ENCODE results near the gene ZBTB16. TPM values are rescaled to one million over a fixed set of nuclear protein-coding genes. Genes with fewer than 3 reads are reported as not detected.

ZBTB16 gene
- polyA plus RNA-seq, 3 donors, result 4.1 to 12.3 (median 8.3) TPM

DNA sequence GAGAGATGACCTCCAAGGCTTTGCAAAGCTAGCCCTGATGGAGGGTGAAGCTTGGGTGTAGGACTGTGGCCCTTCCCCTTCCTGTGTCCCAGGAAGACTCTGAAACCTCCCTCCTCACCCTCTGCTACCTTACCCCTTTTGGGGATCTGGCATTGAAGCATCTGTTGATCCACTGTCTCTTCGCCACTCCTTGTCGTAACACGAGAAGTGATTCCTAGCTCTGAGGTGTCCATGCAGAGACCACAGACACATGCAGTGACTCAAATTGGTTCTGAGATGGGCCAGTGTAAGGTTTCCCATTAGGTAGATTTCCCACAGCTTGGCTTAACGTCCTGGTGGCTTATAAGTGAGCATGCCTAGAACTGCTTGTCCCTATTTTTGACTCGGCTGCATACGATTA lies 101.4 kb downstream of the ZBTB16 start:
- peak overlapping the region; percentile 91 to 98 (median 95) for H3K27ac Mint-ChIP-seq
- no peak overlapping the region for H3K9ac ChIP-seq (ENCODE audit: insufficient read depth, low read length, poor library complexity, severe bottlenecking)
- peak overlapping the region; percentile 30 for H2AFZ ChIP-seq (ENCODE audit: insufficient read depth, low read depth, low read length, poor library complexity, severe bottlenecking)

DNA sequence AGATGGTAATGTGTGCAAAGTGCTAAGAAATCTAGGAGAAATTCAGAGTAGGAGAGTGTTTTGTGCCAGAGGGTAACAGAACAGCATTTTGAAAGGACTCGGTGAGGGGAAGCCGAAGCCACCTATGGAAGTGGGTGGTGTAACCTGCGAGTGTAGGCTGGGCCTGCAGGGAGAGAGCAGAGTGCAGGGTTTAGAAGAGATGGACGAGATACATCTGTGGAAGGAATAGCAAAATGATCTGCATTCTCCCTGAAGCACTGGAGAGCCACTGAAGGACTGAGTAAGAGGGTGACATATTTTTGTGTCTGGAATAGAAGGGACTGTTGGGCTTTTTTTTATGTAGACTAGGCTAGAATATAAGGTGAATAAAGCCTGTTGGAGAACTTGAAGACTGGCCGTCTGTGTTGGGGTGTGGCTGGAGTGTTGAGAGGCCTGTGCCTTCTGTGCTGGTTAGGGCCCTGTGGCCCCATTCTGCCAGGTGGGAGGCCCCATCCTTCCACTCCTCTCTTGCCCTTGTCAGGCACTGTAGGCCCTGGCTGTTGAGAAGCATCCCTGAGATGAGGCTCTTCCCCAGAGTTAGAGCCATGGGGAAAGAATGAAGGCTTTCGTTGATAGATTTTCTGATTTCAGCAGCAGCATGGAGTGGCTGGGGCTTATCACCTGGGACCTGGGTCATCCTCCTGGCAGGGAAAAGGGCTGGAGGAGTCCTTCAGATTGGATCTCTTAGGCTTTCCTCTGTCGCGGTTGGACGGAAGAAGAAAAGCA lies 102.2 kb downstream of the ZBTB16 start:
- Histone ChIP-seq H3K4me1 (ENCODE audit: control insufficient read depth in 1 of 2, insufficient read depth in 2 of 2, low read length in 2 of 2) (peaks cover 79 to 98% of the 10 kb centered on the region in 2 donors), H3K9me3 (replicated peaks in 1 of 2; ENCODE audit: control insufficient read depth in 1 of 2, insufficient read depth in 1 of 2, low read length in 2 of 2) (no peaks in the 10 kb centered on the region), H3K9ac (ENCODE audit: insufficient read depth, low read length, poor library complexity, severe bottlenecking) (no peak overlapping the region), H3K36me3 (replicated peaks in 1 of 2; ENCODE audit: control insufficient read depth in 1 of 2, insufficient read depth in 2 of 2, low read length in 2 of 2) (no peaks in the 10 kb centered on the region), H4K20me1 (ENCODE audit: insufficient read depth, low read length) (no peaks in the 10 kb centered on the region), H3K79me2 (ENCODE audit: insufficient read depth, low read length) (peaks cover 2% of the 10 kb centered on the region), H2AFZ (ENCODE audit: insufficient read depth, low read depth, low read length, poor library complexity, severe bottlenecking) (no peak overlapping the region), H3K4me3 (replicated peaks in 1 of 3; ENCODE audit: low read depth in 2 of 3, low read length in 3 of 3) (no peak overlapping the region), H3K27ac (ENCODE audit: low read depth in 1 of 2, low read length in 2 of 2) (peak overlapping the region in 1 of 2 donors; percentile 86), H3K27me3 (ENCODE audit: control insufficient read depth in 2 of 2, insufficient read depth in 2 of 2, low read length in 2 of 2) (no peaks in the 10 kb centered on the region), H3K4me2 (replicated peaks; ENCODE audit: extremely low read depth, low read length, poor library complexity, severe bottlenecking) (no peak overlapping the region)
- Mint-ChIP-seq H3K36me3 (peaks cover 20 to 27% of the 10 kb centered on the region in 2 donors), H3K27ac (peak overlapping the region in 3 of 7 donors; percentile 6 to 88 (median 62)), H3K9me3 (peaks cover 0 to 5% (median 2%) of the 10 kb centered on the region in 7 donors), H3K27me3 (ENCODE audit: low read depth in 3 of 3) (peaks cover 0 to 1% (median 0%) of the 10 kb centered on the region in 3 donors), H3K4me1 (peaks cover 97% of the 10 kb centered on the region), H3K4me3 (no peak overlapping the region)
- intact Hi-C loops (cut with micrococcal nuclease), result loop anchor here in 1 of 2 donors (5.0 kb wide), 1 partner anchor 84 kb away; no protein-coding TSS in a partner anchor
- TF ChIP-seq, protein P1, sequence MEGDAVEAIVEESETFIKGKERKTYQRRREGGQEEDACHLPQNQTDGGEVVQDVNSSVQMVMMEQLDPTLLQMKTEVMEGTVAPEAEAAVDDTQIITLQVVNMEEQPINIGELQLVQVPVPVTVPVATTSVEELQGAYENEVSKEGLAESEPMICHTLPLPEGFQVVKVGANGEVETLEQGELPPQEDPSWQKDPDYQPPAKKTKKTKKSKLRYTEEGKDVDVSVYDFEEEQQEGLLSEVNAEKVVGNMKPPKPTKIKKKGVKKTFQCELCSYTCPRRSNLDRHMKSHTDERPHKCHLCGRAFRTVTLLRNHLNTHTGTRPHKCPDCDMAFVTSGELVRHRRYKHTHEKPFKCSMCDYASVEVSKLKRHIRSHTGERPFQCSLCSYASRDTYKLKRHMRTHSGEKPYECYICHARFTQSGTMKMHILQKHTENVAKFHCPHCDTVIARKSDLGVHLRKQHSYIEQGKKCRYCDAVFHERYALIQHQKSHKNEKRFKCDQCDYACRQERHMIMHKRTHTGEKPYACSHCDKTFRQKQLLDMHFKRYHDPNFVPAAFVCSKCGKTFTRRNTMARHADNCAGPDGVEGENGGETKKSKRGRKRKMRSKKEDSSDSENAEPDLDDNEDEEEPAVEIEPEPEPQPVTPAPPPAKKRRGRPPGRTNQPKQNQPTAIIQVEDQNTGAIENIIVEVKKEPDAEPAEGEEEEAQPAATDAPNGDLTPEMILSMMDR (IDR thresholded peaks at IDR 0.05), result no peak
- no peak for DNase-seq
- WGBS (ENCODE audit: insufficient coverage), result 93% methylated on average over 5 of the region's 9 CpGs

More for the DNA sequence above, 101.4 kb downstream of the ZBTB16 start:
- Mint-ChIP-seq H3K4me3 (peak overlapping the region; percentile 70 to 85), H3K27me3 (ENCODE audit: low read depth in 3 of 3) (peaks cover 0 to 1% (median 0%) of the 10 kb centered on the region in 3 donors), H3K36me3 (peaks cover 22 to 30% of the 10 kb centered on the region in 2 donors), H3K9me3 (peaks cover 0 to 5% (median under 1%) of the 10 kb centered on the region in 7 donors), H3K4me1 (peaks cover 98% of the 10 kb centered on the region)
- Histone ChIP-seq H3K36me3 (replicated peaks in 1 of 2; ENCODE audit: control insufficient read depth in 1 of 2, insufficient read depth in 2 of 2, low read length in 2 of 2) (no peaks in the 10 kb centered on the region), H3K4me2 (replicated peaks; ENCODE audit: extremely low read depth, low read length, poor library complexity, severe bottlenecking) (peak overlapping the region; percentile 79), H3K79me2 (ENCODE audit: insufficient read depth, low read length) (peaks cover 2% of the 10 kb centered on the region), H3K27me3 (ENCODE audit: control insufficient read depth in 2 of 2, insufficient read depth in 2 of 2, low read length in 2 of 2) (no peaks in the 10 kb centered on the region), H4K20me1 (ENCODE audit: insufficient read depth, low read length) (no peaks in the 10 kb centered on the region), H3K4me3 (replicated peaks in 1 of 3; ENCODE audit: low read depth in 2 of 3, low read length in 3 of 3) (peak overlapping the region in 1 of 3 experiments; percentile 74), H3K9me3 (replicated peaks in 1 of 2; ENCODE audit: control insufficient read depth in 1 of 2, insufficient read depth in 1 of 2, low read length in 2 of 2) (no peaks in the 10 kb centered on the region), H3K4me1 (ENCODE audit: control insufficient read depth in 1 of 2, insufficient read depth in 2 of 2, low read length in 2 of 2) (peaks cover 82 to 99% of the 10 kb centered on the region in 2 donors), H3K27ac (ENCODE audit: low read depth in 1 of 2, low read length in 2 of 2) (peak overlapping the region; percentile 56 to 86)
- WGBS (ENCODE audit: insufficient coverage), result 92% methylated on average over 5 of the region's 6 CpGs
- no peak for DNase-seq
- TF ChIP-seq, protein P1 (IDR thresholded peaks at IDR 0.05), result no peak
- intact Hi-C loops (cut with micrococcal nuclease), result loop anchor here in 1 of 2 donors (5.0 kb wide), 1 partner anchor 84 kb away; no protein-coding TSS in a partner anchor
